Inferior parietal cortex (tissue), 1 donor: ENCODE data around the gene BATF.
"Not testable (repeated sequence)": the region's sequence is repeated elsewhere in the genome, so short reads cannot be mapped to it uniquely, and the experiment has no call there.

Experiments
- DNase-seq: peaks from one replicate; pipeline ENCODE4 v3.0.0-alpha.2; 2016; ENCODE audit errors: extremely low spot score

Gene BATF

GRCh38 chr14:75522224-75522982, at the start of gene BATF:
BATF (plus strand) TSS chr14:75522469; CDS start chr14:75522683, 214 bp downstream.
- no peak for DNase-seq

GRCh38 chr14:75474127-75474526, 48.1 kb upstream of the BATF start:
- not testable (repeated sequence) for DNase-seq

- no peak for DNase-seq
Measured at GRCh38 chr14:75476274-75476995, 45.8 kb upstream of the BATF start.

- no peak for DNase-seq
Measured at GRCh38 chr14:75477881-75478280, 44.4 kb upstream of the BATF start.

DNA sequence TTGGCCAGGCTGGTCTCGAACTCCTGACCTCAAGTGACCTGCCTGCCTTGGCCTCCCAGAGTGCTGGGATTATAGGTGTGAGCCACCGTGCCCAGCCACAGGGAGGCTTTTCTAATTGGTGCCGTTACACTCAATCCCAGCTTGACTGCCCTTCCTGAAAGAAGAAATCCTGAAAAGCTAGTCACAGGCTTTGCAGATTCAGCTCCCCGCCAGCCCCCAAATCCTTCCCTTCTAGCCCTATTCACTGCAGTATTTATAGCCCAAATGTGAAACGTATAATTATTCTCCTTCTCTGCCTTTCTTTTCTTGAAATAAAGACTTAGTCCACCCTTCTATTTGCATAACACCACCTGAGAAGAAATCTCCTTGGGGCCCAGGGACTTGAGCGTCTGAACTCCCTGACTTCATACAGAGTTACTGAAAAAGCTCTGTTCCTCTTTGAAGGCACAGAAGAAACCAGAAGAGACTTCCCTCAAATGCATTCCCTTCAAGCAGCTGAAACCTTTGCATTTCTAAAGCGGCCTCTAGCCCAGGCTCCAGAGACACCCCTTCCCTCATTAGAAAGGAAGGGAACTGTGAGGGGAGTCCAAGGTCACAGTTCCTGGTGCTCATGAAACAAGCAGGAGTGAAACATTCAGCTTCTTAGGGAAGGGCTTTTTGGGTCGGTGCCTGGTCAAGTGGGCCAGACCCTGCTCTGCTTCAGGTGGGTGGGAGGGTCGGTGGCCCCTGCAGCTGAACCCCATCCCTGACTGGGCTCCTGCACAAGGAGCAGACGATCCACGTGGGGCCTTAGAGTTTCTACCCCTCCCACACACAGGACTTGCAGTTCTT, 42.3 kb upstream of the BATF start:
- no peak for DNase-seq

DNA sequence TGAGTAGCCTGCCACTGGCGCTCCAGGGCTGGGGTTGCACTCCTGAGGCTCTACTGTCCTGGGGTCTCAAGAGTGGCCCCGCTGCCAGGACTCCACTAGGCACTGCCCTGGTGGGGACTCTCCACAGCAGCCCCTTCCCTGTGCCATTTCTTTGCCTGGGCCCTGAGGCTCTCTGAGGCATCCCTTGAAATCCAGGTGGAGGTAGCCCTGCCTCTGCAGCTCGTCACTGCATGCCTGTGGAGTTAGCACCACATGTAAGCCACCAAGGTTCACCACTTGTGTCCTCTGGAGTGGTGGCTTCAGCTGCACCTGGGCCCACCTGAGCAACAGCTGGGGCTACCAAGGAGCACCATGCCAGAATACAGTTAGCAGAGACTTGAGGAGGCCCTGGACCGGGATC, 39.9 kb upstream of the BATF start:
- DNase-seq = no peak

- DNase-seq = no peak
Measured at GRCh38 chr14:75484711-75485429, 37.4 kb upstream of the BATF start.

DNA sequence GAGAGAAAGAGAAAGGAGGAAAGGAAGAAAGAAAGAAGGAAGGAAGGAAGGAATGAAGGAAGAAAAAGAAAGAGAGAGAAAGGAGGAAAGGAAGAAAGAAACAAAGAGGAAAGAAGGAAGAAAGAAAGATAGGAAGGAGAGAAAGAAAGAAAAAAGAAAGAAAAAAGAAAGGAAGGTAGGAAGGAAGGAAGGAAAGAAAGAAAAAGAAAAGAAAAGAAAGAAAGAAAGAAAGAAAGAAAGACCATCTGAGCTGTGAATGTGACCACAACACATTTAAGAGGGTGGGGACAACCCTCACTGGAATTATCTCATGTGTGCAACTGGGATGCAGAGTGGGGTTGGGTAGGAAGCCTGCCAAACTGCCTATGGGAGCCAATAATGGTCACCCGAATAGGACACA, 36.0 kb upstream of the BATF start:
- no peak for DNase-seq

DNA sequence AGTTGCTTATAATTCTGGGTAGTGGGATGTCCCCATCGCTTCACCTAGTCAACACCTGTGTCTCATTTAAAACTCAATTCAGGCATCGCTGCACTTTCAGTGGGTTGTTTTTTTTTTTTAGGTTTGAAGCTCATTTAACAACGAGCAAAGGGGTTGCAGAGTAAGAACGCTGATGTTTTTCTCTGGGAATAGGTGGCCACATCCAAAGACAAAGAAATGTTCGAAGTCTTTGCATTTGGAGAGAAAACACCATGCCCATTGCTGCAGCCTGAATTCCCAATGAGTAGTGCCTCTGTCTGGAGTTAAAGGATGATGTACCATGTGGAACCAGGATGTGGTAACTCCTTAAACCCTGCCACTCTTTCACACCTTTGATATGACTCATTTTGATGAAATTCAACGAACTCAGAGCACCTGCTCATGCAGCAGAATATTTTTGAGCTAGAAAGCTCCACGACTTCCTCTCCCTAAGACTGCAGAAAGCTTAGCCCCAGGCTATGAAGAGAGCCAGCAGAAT, 35.1 kb upstream of the BATF start:
- DNase-seq = no peak

- DNase-seq = no peak
Measured at GRCh38 chr14:75489480-75489837, 32.8 kb upstream of the BATF start.

DNA sequence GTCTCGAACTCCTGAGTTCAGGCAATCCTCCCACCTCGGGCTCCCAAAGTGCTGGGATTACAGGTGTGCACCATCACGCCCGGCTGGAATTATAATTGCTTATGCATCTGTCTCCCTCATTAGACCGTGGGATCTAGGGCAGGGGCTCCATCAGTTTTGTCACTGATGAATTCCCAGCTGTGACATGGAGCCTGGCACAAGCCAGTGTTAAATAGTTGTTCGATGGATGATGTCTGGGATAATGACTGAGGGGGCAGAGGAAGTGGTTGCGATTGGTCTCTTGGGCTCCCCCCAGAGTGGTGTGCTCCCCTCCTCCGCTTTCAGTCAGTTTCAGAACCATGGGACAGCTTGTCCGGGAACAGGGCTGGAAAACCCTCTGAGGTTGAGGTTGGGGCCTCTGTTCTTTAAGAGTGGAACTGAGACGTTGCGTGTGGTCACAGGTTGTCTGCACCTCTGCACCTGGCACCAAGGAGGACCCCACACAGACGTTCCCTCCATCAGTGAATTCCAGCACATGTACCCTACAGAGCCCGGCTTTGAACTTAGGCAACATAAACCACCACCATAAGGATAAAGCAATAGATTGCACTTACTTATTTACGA, 30.8 kb upstream of the BATF start:
- DNase-seq = no peak

- DNase-seq = no peak
Measured at GRCh38 chr14:75492832-75493591, 29.3 kb upstream of the BATF start.

GRCh38 chr14:75493592-75494087, 28.6 kb upstream of the BATF start:
- no peak for DNase-seq

DNA sequence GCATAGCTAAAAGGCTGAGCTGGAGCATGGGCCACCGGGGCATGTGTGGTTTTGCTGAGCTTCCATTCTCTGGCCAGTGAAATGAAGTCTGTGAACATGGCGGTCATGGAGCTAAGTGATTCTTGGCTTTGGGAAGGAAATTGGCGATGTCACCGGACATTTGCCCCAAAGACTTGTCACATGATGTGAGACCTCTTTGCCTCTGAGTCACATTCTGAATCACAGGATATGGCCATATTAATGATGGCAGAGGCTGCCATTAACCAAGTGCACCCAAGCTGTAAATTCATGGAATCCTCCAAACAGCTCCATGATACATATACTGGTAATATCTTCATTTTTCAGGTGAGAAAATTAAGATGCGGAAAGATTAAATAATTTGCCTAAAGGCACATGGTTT, 27.4 kb upstream of the BATF start:
- DNase-seq = no peak

DNA sequence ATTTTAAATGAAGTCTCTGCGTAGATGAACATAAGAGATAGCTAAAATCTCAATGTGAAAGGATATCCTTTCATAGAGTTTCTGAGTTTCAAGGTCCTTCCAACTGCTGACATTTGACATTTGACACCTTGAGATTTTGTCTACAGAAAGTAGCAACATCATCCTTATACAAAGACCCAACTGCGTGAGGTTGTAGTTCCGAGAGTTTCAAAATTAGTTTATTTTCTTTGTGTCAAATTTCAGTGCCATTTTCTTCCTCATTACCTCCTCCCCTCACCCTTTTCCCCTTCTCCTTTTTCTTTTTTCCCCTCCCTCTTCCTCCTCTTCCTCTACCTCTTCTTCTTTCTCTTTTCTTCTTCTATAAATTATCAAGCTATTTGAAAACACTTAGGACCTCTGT, 26.9 kb upstream of the BATF start:
- no peak for DNase-seq

DNA sequence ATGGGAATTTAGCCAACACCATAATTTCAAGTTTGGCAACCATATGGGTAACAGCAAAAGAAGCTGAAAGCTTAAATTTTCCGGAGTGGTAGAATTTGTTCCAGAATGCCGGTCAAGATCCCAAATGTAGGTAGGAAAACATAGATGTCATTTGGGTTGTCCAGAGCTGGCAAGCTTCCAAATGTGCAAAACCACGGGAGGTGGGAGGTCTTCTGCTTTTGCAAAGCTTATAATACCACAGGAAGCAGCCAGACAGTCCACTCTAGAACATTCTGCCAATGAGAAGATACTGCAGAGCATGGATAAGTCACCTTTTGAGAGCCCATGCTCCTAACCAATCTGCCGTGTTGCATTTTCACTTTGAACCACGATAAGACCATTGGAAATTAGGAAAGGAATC, 26.4 kb upstream of the BATF start:
- no peak for DNase-seq

DNA sequence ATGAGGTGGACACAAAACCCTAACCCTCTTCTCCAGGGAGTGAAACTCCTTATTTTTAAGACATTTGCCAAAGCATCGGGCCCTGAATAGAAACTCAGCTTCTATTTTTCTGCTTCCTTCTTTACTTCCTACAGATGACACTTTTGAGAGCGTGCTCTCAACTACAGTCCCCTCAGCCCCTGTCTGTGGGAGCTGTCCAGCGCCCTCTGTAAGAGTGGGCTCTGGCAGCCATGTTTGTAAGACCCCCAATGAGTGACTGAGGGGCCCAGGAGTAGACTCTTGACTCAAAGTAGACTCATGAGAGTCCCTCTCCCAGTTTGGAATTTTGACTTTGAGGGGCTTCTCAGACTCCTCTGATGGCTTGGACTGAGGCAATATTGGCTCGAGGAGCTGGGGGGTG, 25.5 kb upstream of the BATF start:
- no peak for DNase-seq

GRCh38 chr14:75497191-75497590, 25.1 kb upstream of the BATF start:
- no peak for DNase-seq

GRCh38 chr14:75497701-75498100, 24.6 kb upstream of the BATF start:
- no peak for DNase-seq
